T-helper 1 cell treated with Interleukin-12 subunit alpha and Interleukin-12 subunit beta and Interleukin-4 antibody, amounts not matched to agents 30 μg/mL and 1 μg/mL, for 36 hours (primary cell): ENCODE data around the gene VPREB3.

Experiments used
- H3K27ac Mint-ChIP-seq: one replicate; pipeline ENCODE4 v1.8.0; 2021; ENCODE audit warnings: mild to moderate bottlenecking, mixed read lengths
- H3K27me3 Mint-ChIP-seq: one replicate; pipeline ENCODE4 v1.8.0; 2021; ENCODE audit warnings: low read depth, mixed read lengths
- H3K36me3 Mint-ChIP-seq: one replicate; pipeline ENCODE4 v1.8.0; 2021; ENCODE audit warnings: low read depth, mixed read lengths
- H3K4me1 Mint-ChIP-seq: one replicate; pipeline ENCODE4 v1.8.0; 2021; ENCODE audit warnings: low read depth, mixed read lengths
- H3K4me3 Mint-ChIP-seq: one replicate; pipeline ENCODE4 v1.8.0; 2021; ENCODE audit warnings: mild to moderate bottlenecking, moderate library complexity, mixed read lengths
- H3K9me3 Mint-ChIP-seq: one replicate; pipeline ENCODE4 v1.8.0; 2021; ENCODE audit warnings: mixed read lengths

Gene VPREB3

GRCh38 chr22:23754220-23754919 lies at the start of gene VPREB3:
Gene VPREB3 (minus strand): TSS chr22:23754425. CDS start chr22:23754363, 62 bp downstream.
- H3K27ac Mint-ChIP-seq: no peak within 1 kb of the TSS
- no peak within 1 kb of the TSS for H3K4me3 Mint-ChIP-seq

GRCh38 chr22:23803001-23803819 lies 49.0 kb upstream of the VPREB3 start:
- Mint-ChIP-seq H3K9me3 (no peaks in the 10 kb centered on the region), H3K4me3 (no peak overlapping the region), H3K36me3 (peaks cover 45% of the 10 kb centered on the region), H3K27ac (no peak overlapping the region), H3K4me1 (no peaks in the 10 kb centered on the region), H3K27me3 (no peaks in the 10 kb centered on the region)

More at GRCh38 chr22:23754220-23754919, at the start of gene VPREB3:
- Mint-ChIP-seq H3K9me3 (no peaks in the 10 kb centered on the region), H3K4me1 (peaks cover 15% of the 10 kb centered on the region), H3K36me3 (peaks cover 2% of the 10 kb centered on the region), H3K27me3 (peaks cover 5% of the 10 kb centered on the region)

GRCh38 chr22:23801886-23802377 lies 47.7 kb upstream of the VPREB3 start:
- Mint-ChIP-seq H3K4me1 (no peaks in the 10 kb centered on the region), H3K36me3 (peaks cover 40% of the 10 kb centered on the region), H3K27me3 (no peaks in the 10 kb centered on the region), H3K27ac (no peak overlapping the region), H3K4me3 (no peak overlapping the region), H3K9me3 (no peaks in the 10 kb centered on the region)

- Mint-ChIP-seq H3K36me3 (peaks cover 42% of the 10 kb centered on the region), H3K9me3 (no peaks in the 10 kb centered on the region), H3K27me3 (no peaks in the 10 kb centered on the region), H3K27ac (no peak overlapping the region), H3K4me3 (no peak overlapping the region), H3K4me1 (no peaks in the 10 kb centered on the region)
Measured at GRCh38 chr22:23801238-23801821, 47.1 kb upstream of the VPREB3 start.

- H3K36me3 Mint-ChIP-seq: peaks cover 39% of the 10 kb centered on the region
- H3K9me3 Mint-ChIP-seq: no peaks in the 10 kb centered on the region
- no peaks in the 10 kb centered on the region for H3K4me1 Mint-ChIP-seq
- no peak overlapping the region for H3K4me3 Mint-ChIP-seq
- H3K27me3 Mint-ChIP-seq: no peaks in the 10 kb centered on the region
- H3K27ac Mint-ChIP-seq: no peak overlapping the region
Measured at GRCh38 chr22:23800297-23801237, 46.3 kb upstream of the VPREB3 start.

- Mint-ChIP-seq H3K4me3 (no peak overlapping the region), H3K27me3 (no peaks in the 10 kb centered on the region), H3K36me3 (peaks cover 30% of the 10 kb centered on the region), H3K4me1 (peaks cover 9% of the 10 kb centered on the region), H3K27ac (no peak overlapping the region), H3K9me3 (no peaks in the 10 kb centered on the region)
Measured at GRCh38 chr22:23796461-23796860, 42.2 kb upstream of the VPREB3 start.

GRCh38 chr22:23793326-23793725 lies 39.1 kb upstream of the VPREB3 start:
- no peak overlapping the region for H3K4me3 Mint-ChIP-seq
- no peaks in the 10 kb centered on the region for H3K27me3 Mint-ChIP-seq
- H3K4me1 Mint-ChIP-seq: peaks cover 17% of the 10 kb centered on the region
- no peak overlapping the region for H3K27ac Mint-ChIP-seq
- peaks cover 23% of the 10 kb centered on the region for H3K36me3 Mint-ChIP-seq
- H3K9me3 Mint-ChIP-seq: no peaks in the 10 kb centered on the region

GRCh38 chr22:23791738-23792645 lies 37.8 kb upstream of the VPREB3 start:
- no peak overlapping the region for H3K27ac Mint-ChIP-seq
- H3K27me3 Mint-ChIP-seq: no peaks in the 10 kb centered on the region
- no peaks in the 10 kb centered on the region for H3K9me3 Mint-ChIP-seq
- peaks cover 24% of the 10 kb centered on the region for H3K4me1 Mint-ChIP-seq
- H3K36me3 Mint-ChIP-seq: peaks cover 23% of the 10 kb centered on the region
- H3K4me3 Mint-ChIP-seq: no peak overlapping the region

GRCh38 chr22:23790819-23791737 lies 36.9 kb upstream of the VPREB3 start:
- Mint-ChIP-seq H3K4me1 (peaks cover 30% of the 10 kb centered on the region), H3K4me3 (no peak overlapping the region), H3K27ac (no peak overlapping the region), H3K36me3 (peaks cover 16% of the 10 kb centered on the region), H3K9me3 (no peaks in the 10 kb centered on the region), H3K27me3 (no peaks in the 10 kb centered on the region)

GRCh38 chr22:23789638-23790037 lies 35.4 kb upstream of the VPREB3 start:
- Mint-ChIP-seq H3K27ac (no peak overlapping the region), H3K4me1 (peaks cover 30% of the 10 kb centered on the region)

GRCh38 chr22:23789121-23789520 lies 34.9 kb upstream of the VPREB3 start:
- Mint-ChIP-seq H3K4me1 (peaks cover 35% of the 10 kb centered on the region), H3K4me3 (no peak overlapping the region), H3K36me3 (peaks cover 14% of the 10 kb centered on the region), H3K9me3 (no peaks in the 10 kb centered on the region), H3K27ac (no peak overlapping the region), H3K27me3 (no peaks in the 10 kb centered on the region)

More at GRCh38 chr22:23789638-23790037, 35.4 kb upstream of the VPREB3 start:
- no peaks in the 10 kb centered on the region for H3K27me3 Mint-ChIP-seq
- no peaks in the 10 kb centered on the region for H3K9me3 Mint-ChIP-seq
- H3K4me3 Mint-ChIP-seq: no peak overlapping the region
- H3K36me3 Mint-ChIP-seq: peaks cover 14% of the 10 kb centered on the region

- no peaks in the 10 kb centered on the region for H3K9me3 Mint-ChIP-seq
- H3K4me1 Mint-ChIP-seq: peaks cover 33% of the 10 kb centered on the region
- H3K36me3 Mint-ChIP-seq: peaks cover 9% of the 10 kb centered on the region
- peak overlapping the region; percentile 90 for H3K4me3 Mint-ChIP-seq
- H3K27me3 Mint-ChIP-seq: no peaks in the 10 kb centered on the region
- peak overlapping the region; percentile 77 for H3K27ac Mint-ChIP-seq
Measured at GRCh38 chr22:23787910-23788309, 33.7 kb upstream of the VPREB3 start.
